ENCODE measurements around the gene AS3MT.

AS3MT gene

DNA sequence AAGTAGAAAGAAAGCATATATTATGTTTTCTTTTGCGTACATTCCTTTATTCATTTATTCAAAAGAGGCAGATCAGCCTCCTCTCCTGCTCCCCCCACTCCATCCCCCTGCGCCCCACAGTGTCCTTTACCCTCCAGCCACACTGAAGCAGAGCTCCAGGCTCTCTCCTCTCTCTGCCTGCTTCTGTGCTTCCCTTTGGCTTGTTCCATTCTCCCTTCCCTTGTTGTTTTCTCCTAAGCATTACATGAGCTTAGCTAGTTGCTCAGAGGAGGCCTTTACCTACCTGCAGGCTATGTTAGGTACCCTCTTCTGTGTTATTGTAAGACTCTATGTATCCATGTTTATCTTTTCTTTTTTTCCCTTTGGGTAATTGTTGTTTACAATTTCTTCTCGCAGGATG is 76.2 kb downstream of the AS3MT start:
- ChIA-PET CTCF (interaction anchor here (0.9 to 1.7 kb wide), 2 partner anchors 8 to 27 kb away, joined by 3 to 4 read pairs; partner anchors contain the start of gene CNNM2), POLR2A (no interaction called here)
- TF ChIP-seq, protein P1, sequence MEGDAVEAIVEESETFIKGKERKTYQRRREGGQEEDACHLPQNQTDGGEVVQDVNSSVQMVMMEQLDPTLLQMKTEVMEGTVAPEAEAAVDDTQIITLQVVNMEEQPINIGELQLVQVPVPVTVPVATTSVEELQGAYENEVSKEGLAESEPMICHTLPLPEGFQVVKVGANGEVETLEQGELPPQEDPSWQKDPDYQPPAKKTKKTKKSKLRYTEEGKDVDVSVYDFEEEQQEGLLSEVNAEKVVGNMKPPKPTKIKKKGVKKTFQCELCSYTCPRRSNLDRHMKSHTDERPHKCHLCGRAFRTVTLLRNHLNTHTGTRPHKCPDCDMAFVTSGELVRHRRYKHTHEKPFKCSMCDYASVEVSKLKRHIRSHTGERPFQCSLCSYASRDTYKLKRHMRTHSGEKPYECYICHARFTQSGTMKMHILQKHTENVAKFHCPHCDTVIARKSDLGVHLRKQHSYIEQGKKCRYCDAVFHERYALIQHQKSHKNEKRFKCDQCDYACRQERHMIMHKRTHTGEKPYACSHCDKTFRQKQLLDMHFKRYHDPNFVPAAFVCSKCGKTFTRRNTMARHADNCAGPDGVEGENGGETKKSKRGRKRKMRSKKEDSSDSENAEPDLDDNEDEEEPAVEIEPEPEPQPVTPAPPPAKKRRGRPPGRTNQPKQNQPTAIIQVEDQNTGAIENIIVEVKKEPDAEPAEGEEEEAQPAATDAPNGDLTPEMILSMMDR (IDR thresholded peaks at IDR 0.05; ENCODE audit: control extremely low read depth, extremely low read depth, low read depth, missing control alignments), result no peak
- DNase-seq (ENCODE audit: extremely low spot score), result no peak

DNA sequence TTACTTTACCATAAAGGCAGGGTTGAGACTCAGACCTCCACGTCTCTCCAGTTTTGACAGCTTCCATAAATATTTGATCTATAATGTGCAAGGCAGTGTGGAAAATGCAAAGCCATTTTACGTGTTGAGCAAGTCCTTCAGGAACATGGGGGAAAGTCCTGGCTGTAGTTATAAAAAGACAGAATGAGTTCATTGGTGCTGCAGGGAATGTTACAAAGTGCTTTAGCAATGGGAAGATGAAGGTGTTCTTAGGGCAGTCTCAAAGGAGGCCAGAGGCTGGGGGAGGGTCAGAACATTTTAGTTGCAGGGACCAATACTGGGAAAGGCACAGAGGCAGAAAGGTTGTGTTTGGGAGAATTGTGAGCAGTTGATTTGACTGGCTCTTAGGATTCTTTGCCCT is 76.7 kb downstream of the AS3MT start:
- TF ChIP-seq, protein P1 (IDR thresholded peaks at IDR 0.05; ENCODE audit: control extremely low read depth, extremely low read depth, low read depth, missing control alignments), result no peak
- CTCF ChIA-PET, result interaction anchor here (0.9 to 1.7 kb wide), 2 partner anchors 9 to 28 kb away, joined by 3 to 4 read pairs; partner anchors contain the start of gene CNNM2
- POLR2A ChIA-PET, result no interaction called here
- DNase-seq (ENCODE audit: extremely low spot score), result no peak

DNA sequence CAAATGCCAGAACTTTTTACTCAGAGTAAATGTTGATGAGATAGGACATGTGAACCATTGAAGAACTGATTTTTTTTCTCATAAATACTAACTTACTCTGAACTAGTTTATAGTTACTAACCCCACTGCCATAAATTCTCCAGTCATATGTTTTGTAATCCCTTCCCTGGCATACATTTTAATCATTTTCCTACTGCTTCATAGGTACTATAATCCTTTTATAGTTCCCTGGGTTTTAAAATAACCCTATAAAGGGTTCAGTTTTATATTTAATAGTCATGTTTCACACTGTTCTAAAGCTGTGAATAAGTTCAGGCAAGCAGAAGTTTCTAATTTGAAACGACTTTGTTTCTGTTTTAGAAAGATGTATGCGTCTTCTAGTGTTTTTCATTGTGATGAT is 77.7 kb downstream of the AS3MT start:
- POLR2A ChIA-PET, result no interaction called here
- TF ChIP-seq, protein P1 (IDR thresholded peaks at IDR 0.05; ENCODE audit: control extremely low read depth, extremely low read depth, low read depth, missing control alignments), result no peak
- DNase-seq (ENCODE audit: extremely low spot score), result no peak
- CTCF ChIA-PET, result interaction anchor here (1.7 kb wide), 1 partner anchor 10 kb away, joined by 4 read pairs; no protein-coding TSS in a partner anchor

DNA sequence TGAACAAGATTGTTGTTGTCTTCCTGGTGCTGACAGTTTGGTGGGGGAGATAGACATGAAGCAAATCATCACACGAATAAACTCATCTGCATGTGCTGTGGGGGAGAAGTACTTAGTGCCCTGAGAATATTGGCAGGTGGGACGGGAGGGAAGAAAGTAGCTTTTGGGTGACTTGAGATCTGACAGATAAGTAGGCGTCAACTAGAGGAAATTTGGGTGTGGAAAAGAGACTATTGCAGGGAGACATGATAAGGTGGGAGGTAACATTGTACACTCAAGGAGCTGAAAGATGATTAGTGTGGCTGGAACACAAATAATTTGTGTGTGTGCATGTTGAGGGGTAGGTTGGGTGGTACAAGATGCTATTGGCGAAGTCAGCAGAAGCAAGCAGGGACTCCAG is 78.9 kb downstream of the AS3MT start:
- TF ChIP-seq, protein P1 (IDR thresholded peaks at IDR 0.05; ENCODE audit: control extremely low read depth, extremely low read depth, low read depth, missing control alignments), result no peak
- DNase-seq (ENCODE audit: extremely low spot score), result no peak
- ChIA-PET CTCF (no interaction called here), POLR2A (no interaction called here)

DNA sequence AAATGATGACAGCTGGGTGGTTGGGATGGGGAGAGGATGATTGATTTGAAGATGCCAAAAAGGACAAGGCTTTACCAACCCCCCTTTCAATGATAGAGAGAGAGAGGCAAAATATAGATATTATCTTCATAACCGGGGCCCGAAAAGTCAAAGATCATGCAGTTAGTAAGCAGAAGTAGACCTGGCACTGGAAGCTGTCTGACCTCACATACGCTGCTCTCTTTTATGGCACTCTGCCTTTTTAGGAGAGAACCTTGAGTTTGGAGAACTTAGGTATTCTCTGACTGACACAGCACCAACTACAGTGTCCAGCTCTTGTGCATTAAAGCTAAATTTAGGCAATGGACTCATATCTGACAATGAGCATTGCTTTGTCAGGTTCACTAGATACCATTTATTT is 79.5 kb downstream of the AS3MT start:
- TF ChIP-seq, protein P1 (IDR thresholded peaks at IDR 0.05; ENCODE audit: control extremely low read depth, extremely low read depth, low read depth, missing control alignments), result no peak
- ChIA-PET CTCF (interaction anchor here (1.4 kb wide), 1 partner anchor 37 kb away, joined by 3 read pairs; no protein-coding TSS in a partner anchor), POLR2A (no interaction called here)
- no peak for DNase-seq (ENCODE audit: extremely low spot score)

DNA sequence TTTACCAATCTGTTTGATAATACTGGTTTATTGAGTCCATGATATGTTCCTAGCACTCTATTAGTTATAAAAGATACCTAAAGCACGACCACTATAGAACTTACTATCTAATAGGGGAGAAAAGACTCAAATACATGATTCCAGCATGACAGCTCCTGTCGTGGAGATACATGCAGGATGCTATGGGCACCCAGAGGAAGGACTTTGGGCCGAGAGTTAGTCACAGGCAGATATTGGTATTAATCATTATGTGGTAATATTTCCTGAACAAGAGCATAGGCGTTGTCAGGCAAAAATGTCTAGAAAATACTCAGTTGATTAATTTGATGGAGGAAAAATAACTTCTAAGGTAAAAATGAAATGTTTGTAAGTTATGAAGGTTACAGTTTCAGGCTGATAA is 80.6 kb downstream of the AS3MT start:
- CTCF ChIA-PET, result interaction anchor here (0.9 to 1.4 kb wide), 3 partner anchors 13 to 36 kb away, joined by 3 read pairs; no protein-coding TSS in a partner anchor
- POLR2A ChIA-PET, result no interaction called here
- no peak for DNase-seq (ENCODE audit: extremely low spot score)
- TF ChIP-seq, protein P1 (IDR thresholded peaks at IDR 0.05; ENCODE audit: control extremely low read depth, extremely low read depth, low read depth, missing control alignments), result no peak
